Ascending aorta (tissue), 2 donors: Measurements from ENCODE around the gene RAB15. TPM values are rescaled to one million over a fixed set of nuclear protein-coding genes. Genes with fewer than 3 reads are reported as not detected.

Experiments
- DNase-seq, 2 donors: peaks; one replicate each; pipeline ENCODE4 v3.0.0-alpha.2; 2019; ENCODE audit warnings: low spot score in 2 of 2
- H3K27ac ChIP-seq, 2 donors: fragments of 200-600 bp; sonication (generic); one replicate each; pipeline ENCODE4 v1.5.1; 2016 to 2017; ENCODE audit warnings: mild to moderate bottlenecking in 1 of 2
- H3K27me3 ChIP-seq: fragments of 200-600 bp; sonication (generic); one replicate; pipeline ENCODE4 v1.5.1; 2017
- H3K36me3 ChIP-seq, 2 donors: fragments of 200-600 bp; sonication (generic); one replicate each; pipeline ENCODE4 v1.5.1; 2016
- H3K4me1 ChIP-seq, 2 donors: fragments of 200-600 bp; sonication (generic); one replicate each; pipeline ENCODE4 v1.5.1; 2016 to 2017; ENCODE audit warnings: mild to moderate bottlenecking in 1 of 2
- H3K4me3 ChIP-seq, 2 donors: fragments of 200-600 bp; sonication (generic); one replicate each; pipeline ENCODE4 v1.5.1; 2016 to 2017; ENCODE audit warnings: mild to moderate bottlenecking in 1 of 2
- H3K9me3 ChIP-seq, 2 donors: fragments of 200-600 bp; sonication (generic); one replicate each; pipeline ENCODE4 v1.5.1; 2016
- intact Hi-C: fragments of 100-400 bp; cut with DNase I; formaldehyde crosslinking; loops from one replicate; pipeline ENCODE4 v1.15.1; 2023
- total RNA-seq: library from RNA; depleted of rRNA; stranded (reverse); fragments of >200 nt; gene quantifications from one replicate; pipeline ENCODE4 v1.1.0, GENCODE V29; 2016
- TF ChIP-seq, protein P1 (sequence below), 3 experiments: fragments of 200-600 bp in 2 of 3; fragments of 450-650 bp in 1 of 3; sonication (generic) in 2 of 3; IDR thresholded peaks; one replicate each; pipeline ENCODE4 v1.5.1; 2016 to 2019; ENCODE audit warnings: antibody characterized with exemption in 3 of 3, mild to moderate bottlenecking in 1 of 3, moderate library complexity in 1 of 3

The RAB15 gene
- total RNA-seq, 1 donor from 2014 or later = 1.6 TPM

- Histone ChIP-seq H3K27me3 (no peaks in the 10 kb centered on the region), H3K36me3 (no peaks in the 10 kb centered on the region), H3K4me1 (peaks cover 9 to 12% of the 10 kb centered on the region in 2 donors), H3K9me3 (no peaks in the 10 kb centered on the region), H3K27ac (no peak overlapping the region), H3K4me3 (no peak overlapping the region)
- intact Hi-C loops = loop anchor here (5.0 kb wide), 1 partner anchor 53 kb away; no protein-coding TSS in a partner anchor
- TF ChIP-seq, protein P1, sequence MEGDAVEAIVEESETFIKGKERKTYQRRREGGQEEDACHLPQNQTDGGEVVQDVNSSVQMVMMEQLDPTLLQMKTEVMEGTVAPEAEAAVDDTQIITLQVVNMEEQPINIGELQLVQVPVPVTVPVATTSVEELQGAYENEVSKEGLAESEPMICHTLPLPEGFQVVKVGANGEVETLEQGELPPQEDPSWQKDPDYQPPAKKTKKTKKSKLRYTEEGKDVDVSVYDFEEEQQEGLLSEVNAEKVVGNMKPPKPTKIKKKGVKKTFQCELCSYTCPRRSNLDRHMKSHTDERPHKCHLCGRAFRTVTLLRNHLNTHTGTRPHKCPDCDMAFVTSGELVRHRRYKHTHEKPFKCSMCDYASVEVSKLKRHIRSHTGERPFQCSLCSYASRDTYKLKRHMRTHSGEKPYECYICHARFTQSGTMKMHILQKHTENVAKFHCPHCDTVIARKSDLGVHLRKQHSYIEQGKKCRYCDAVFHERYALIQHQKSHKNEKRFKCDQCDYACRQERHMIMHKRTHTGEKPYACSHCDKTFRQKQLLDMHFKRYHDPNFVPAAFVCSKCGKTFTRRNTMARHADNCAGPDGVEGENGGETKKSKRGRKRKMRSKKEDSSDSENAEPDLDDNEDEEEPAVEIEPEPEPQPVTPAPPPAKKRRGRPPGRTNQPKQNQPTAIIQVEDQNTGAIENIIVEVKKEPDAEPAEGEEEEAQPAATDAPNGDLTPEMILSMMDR (IDR thresholded peaks at IDR 0.05) = no peak
- DNase-seq = no peak
These were observed 2.1 kb downstream of the RAB15 start for GRCh38 chr14:64970041-64970440.

- Histone ChIP-seq H3K9me3 (no peaks in the 10 kb centered on the region), H3K4me1 (peaks cover 9 to 12% of the 10 kb centered on the region in 2 donors), H3K27ac (no peak overlapping the region), H3K4me3 (no peak overlapping the region), H3K36me3 (no peaks in the 10 kb centered on the region), H3K27me3 (no peaks in the 10 kb centered on the region)
- no peak for DNase-seq
- intact Hi-C loops = no loop called here
- TF ChIP-seq, protein P1 (IDR thresholded peaks at IDR 0.05) = no peak
These were observed 3.5 kb downstream of the RAB15 start for GRCh38 chr14:64968651-64969050.

- TF ChIP-seq, protein P1 (IDR thresholded peaks at IDR 0.05) = no peak
- Histone ChIP-seq H3K4me1 (peaks cover 9 to 12% of the 10 kb centered on the region in 2 donors), H3K9me3 (no peaks in the 10 kb centered on the region), H3K4me3 (no peak overlapping the region), H3K27me3 (no peaks in the 10 kb centered on the region), H3K27ac (no peak overlapping the region), H3K36me3 (no peaks in the 10 kb centered on the region)
- no peak for DNase-seq
- intact Hi-C loops = no loop called here
These were observed 4.0 kb downstream of the RAB15 start for GRCh38 chr14:64968167-64968566.

- Histone ChIP-seq H3K4me3 (no peak overlapping the region), H3K27ac (no peak overlapping the region), H3K36me3 (no peaks in the 10 kb centered on the region), H3K4me1 (peaks cover 6 to 7% of the 10 kb centered on the region in 2 donors), H3K27me3 (no peaks in the 10 kb centered on the region), H3K9me3 (no peaks in the 10 kb centered on the region)
- DNase-seq = no peak
- intact Hi-C loops = no loop called here
- TF ChIP-seq, protein P1 (IDR thresholded peaks at IDR 0.05) = no peak
These were observed 5.2 kb downstream of the RAB15 start for GRCh38 chr14:64966976-64967375.

- Histone ChIP-seq H3K9me3 (no peaks in the 10 kb centered on the region), H3K4me3 (no peak overlapping the region), H3K27ac (no peak overlapping the region), H3K36me3 (no peaks in the 10 kb centered on the region), H3K4me1 (no peaks in the 10 kb centered on the region), H3K27me3 (no peaks in the 10 kb centered on the region)
- intact Hi-C loops = no loop called here
- no peak for DNase-seq
- TF ChIP-seq, protein P1 (IDR thresholded peaks at IDR 0.05) = no peak
These were observed 6.7 kb downstream of the RAB15 start for GRCh38 chr14:64965356-64966000.
